RWPE2 (cell line): ENCODE results near the gene CRHBP.

Source experiments
- ATAC-seq: fragments of 200-7000 bp; cut with Tn5 transposase; 3 replicates; pipeline ENCODE4 v1.9.1; 2021; ENCODE audit warnings: low read depth
- DNase-seq: peaks from one replicate; pipeline ENCODE4 v3.0.0-alpha.2; 2020; ENCODE audit warnings: low spot score
- H3K27ac ChIP-seq: fragments of 450-650 bp; 2 replicates; pipeline ENCODE4 v1.5.1; 2017; ENCODE audit warnings: mild to moderate bottlenecking; ENCODE audit not compliant: poor library complexity, severe bottlenecking
- H3K27me3 ChIP-seq: fragments of 250-450 bp; sonication (Bioruptor Pico); 2 replicates; pipeline ENCODE4 v1.5.1; 2021; ENCODE audit warnings: mild to moderate bottlenecking, moderate library complexity; ENCODE audit not compliant: insufficient read depth, poor library complexity, severe bottlenecking
- H3K36me3 ChIP-seq: fragments of 250-450 bp; sonication (Bioruptor Pico); 2 replicates; pipeline ENCODE4 v1.5.1; 2020; ENCODE audit warnings: low read depth, mild to moderate bottlenecking, moderate library complexity
- H3K4me1 ChIP-seq: fragments of 250-450 bp; sonication (Bioruptor Pico); 2 replicates; pipeline ENCODE4 v1.5.1; 2021; ENCODE audit warnings: mild to moderate bottlenecking, moderate library complexity; ENCODE audit not compliant: insufficient read depth, poor library complexity, severe bottlenecking
- H3K4me3 ChIP-seq: fragments of 250-450 bp; sonication (Bioruptor Pico); 2 replicates; pipeline ENCODE4 v1.5.1; 2021; ENCODE audit warnings: mild to moderate bottlenecking, moderate library complexity; ENCODE audit not compliant: severe bottlenecking
- H3K9me3 ChIP-seq: fragments of 250-450 bp; sonication (Bioruptor Pico); 2 replicates; pipeline ENCODE4 v1.5.1; 2021; ENCODE audit warnings: mild to moderate bottlenecking, moderate library complexity; ENCODE audit not compliant: severe bottlenecking
- TF ChIP-seq, protein P1 (sequence below): fragments of 450-650 bp; IDR thresholded peaks from one replicate; pipeline ENCODE4 v1.5.1; 2017; ENCODE audit warnings: mild to moderate bottlenecking, moderate library complexity; ENCODE audit not compliant: poor library complexity, severe bottlenecking

CRHBP gene

DNA sequence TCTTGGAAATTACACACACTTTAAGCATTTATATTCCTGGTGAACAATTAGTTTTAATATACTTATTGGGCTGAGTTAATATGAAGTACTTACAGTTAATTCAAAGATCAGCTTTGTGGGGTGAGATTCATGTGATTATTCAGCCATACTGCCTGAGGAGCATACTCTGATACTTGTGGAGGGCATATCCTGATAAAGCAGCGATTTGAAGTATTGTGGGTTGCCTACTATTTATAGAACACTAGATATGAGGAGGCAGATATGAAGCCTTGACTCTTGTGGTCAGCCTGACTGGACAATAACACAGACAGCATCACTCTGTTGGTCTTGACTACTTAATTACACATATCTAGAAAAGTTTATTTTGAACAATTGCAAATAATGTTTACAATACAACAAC lies 50.4 kb downstream of the CRHBP start:
- Histone ChIP-seq H3K27ac (no peak overlapping the region), H3K4me3 (no peak overlapping the region), H3K4me1 (no peaks in the 10 kb centered on the region), H3K9me3 (no peaks in the 10 kb centered on the region), H3K36me3 (no peaks in the 10 kb centered on the region), H3K27me3 (no peaks in the 10 kb centered on the region)
- no peak for ATAC-seq
- no peak for DNase-seq
- TF ChIP-seq, protein P1, sequence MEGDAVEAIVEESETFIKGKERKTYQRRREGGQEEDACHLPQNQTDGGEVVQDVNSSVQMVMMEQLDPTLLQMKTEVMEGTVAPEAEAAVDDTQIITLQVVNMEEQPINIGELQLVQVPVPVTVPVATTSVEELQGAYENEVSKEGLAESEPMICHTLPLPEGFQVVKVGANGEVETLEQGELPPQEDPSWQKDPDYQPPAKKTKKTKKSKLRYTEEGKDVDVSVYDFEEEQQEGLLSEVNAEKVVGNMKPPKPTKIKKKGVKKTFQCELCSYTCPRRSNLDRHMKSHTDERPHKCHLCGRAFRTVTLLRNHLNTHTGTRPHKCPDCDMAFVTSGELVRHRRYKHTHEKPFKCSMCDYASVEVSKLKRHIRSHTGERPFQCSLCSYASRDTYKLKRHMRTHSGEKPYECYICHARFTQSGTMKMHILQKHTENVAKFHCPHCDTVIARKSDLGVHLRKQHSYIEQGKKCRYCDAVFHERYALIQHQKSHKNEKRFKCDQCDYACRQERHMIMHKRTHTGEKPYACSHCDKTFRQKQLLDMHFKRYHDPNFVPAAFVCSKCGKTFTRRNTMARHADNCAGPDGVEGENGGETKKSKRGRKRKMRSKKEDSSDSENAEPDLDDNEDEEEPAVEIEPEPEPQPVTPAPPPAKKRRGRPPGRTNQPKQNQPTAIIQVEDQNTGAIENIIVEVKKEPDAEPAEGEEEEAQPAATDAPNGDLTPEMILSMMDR: no peak

DNA sequence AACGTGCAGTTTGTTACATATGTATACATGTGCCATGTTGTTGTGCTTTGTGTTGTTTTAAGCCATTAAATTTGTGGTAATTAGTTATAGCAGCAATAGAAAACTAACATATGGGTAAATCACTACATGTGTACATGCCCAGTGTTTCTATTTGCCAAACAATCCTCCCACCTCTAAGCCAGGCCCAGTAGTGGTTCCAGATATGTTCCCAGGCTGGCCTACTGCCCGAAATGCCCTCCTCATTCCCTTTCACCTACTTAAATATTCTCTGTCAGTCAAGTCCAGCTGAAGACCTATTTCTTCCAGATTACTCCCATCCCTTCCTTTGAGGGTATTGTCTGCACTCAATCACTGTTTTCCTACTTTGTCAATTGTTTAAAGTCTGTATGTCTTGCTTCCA lies 53.3 kb downstream of the CRHBP start:
- DNase-seq (no peak), ATAC-seq (no peak)
- H3K4me3 ChIP-seq: no peak overlapping the region
- H3K9me3 ChIP-seq: no peaks in the 10 kb centered on the region
- TF ChIP-seq, protein P1: no peak
- H3K36me3 ChIP-seq: no peaks in the 10 kb centered on the region
- H3K4me1 ChIP-seq: no peaks in the 10 kb centered on the region
- no peak overlapping the region for H3K27ac ChIP-seq
- H3K27me3 ChIP-seq: no peaks in the 10 kb centered on the region

DNA sequence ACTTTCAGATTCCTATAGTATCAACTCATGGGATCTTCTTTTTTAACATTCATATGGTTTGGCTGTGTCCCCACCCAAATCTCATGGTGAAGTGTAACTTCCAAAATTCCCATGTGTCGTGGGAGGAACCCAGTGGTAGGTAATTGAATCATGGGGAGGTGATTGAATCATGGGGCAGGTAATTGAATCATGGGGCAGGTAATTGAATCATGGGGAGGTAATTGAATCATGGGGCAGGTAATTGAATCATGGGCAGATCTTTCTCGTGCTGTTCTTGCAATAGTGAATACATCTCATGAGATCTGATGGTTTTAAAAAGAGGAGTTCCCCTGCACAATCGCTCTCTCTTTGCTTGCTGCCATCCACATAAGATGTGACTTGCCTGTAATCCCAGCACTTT lies 55.6 kb downstream of the CRHBP start:
- no peaks in the 10 kb centered on the region for H3K27me3 ChIP-seq
- ATAC-seq: no peak
- H3K36me3 ChIP-seq: no peaks in the 10 kb centered on the region
- H3K4me3 ChIP-seq: no peak overlapping the region
- H3K4me1 ChIP-seq: no peaks in the 10 kb centered on the region
- H3K27ac ChIP-seq: no peak overlapping the region
- DNase-seq: no peak
- TF ChIP-seq, protein P1: no peak
- H3K9me3 ChIP-seq: no peaks in the 10 kb centered on the region

DNA sequence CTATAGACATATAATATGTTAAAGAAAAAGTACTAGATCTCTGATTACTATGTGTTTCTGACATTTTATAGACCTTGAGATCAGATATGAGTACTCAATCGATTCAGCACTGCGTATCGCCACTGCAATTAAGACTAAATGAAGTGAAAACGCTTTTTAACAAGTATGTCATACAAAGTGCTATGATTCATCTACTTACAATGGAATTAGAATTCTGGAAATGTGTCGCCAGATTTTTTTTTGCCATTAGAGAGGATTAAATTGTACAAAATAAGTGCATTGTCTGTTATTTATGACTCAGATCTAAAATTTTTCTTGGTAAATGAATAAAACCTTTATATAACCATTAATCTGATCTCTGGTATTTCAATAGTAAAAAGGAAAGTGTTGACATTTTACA lies 57.4 kb downstream of the CRHBP start:
- TF ChIP-seq, protein P1: no peak
- no peak for ATAC-seq
- H3K36me3 ChIP-seq: no peaks in the 10 kb centered on the region
- no peak for DNase-seq
- H3K4me1 ChIP-seq: no peaks in the 10 kb centered on the region
- no peak overlapping the region for H3K4me3 ChIP-seq
- H3K27me3 ChIP-seq: no peaks in the 10 kb centered on the region
- no peaks in the 10 kb centered on the region for H3K9me3 ChIP-seq
- H3K27ac ChIP-seq: no peak overlapping the region

DNA sequence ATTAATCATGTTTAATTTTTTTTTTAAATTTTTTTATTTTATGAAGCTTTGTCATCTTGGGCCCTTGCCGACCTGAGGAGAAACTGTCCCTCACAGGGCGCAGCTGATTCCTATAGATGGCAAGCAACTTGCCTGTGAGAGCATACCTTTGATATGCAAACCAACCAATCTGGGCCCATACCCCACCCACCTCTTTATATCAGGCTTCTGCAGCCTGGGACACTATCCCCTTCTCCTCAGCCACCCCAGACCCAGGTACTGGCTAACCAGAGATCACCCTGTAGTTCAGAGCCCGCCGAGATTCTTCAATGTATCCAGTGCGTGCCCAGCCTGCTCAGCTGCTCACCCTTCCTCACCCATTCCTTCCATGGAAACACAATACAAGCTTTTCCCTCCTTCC lies 58.7 kb downstream of the CRHBP start:
- ATAC-seq (no peak), DNase-seq (no peak)
- Histone ChIP-seq H3K36me3 (no peaks in the 10 kb centered on the region), H3K4me3 (no peak overlapping the region), H3K27ac (no peak overlapping the region), H3K9me3 (no peaks in the 10 kb centered on the region), H3K4me1 (no peaks in the 10 kb centered on the region), H3K27me3 (no peaks in the 10 kb centered on the region)
- TF ChIP-seq, protein P1: no peak
